HG03196 (cell line): ENCODE data around the gene LGI2.
"Not testable (repeated sequence)": the region's sequence is repeated elsewhere in the genome, so short reads cannot be mapped to it uniquely, and the experiment has no call there.

Experiments used
- ATAC-seq: cut with Tn5 transposase; IDR thresholded peaks from one replicate; pipeline ENCODE4 v1.9.1; 2021; ENCODE audit not compliant: unreplicated experiment

The LGI2 gene

DNA sequence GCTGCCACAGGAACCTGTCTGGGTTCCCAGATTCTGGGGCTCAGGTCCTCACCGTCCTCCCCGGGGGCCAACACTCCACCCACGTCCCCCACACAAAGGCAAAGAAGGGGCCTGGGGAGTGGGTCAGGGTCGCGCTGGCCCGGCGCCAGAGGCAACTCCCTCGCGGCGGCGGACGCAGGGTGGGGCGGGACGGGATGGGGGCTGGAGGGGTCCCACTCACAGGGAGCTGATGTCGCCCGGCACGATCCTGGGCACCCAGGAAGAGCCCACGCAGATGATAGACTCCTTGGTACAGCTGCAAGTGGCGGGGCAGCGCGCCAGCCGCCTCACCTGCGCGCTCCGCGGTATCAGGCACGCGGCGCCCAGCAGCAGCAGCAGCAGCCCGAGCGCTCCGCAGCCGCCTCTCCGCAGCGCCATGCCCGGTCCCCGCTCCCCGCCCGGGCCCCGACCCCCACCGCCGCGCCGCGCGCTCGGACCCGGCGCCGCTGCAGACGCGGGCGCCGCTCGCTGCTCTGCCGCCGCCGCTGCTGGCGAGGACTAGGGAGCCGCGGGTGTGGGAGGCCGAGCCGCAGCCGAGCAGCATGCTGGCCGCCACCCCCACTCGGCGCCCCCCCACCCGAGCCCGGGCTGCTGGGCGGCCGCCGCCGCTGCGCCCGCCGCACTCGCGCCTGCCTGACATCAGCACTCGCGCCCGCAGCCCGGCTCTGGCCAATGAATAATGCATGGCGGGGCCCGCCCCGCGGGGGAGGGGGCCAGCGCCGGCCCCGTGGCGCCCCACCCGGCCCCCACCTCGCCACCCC, at the start of gene LGI2:
TSS of gene LGI2 (minus strand) at position 670 of the 800 bp plus-strand sequence. CDS start at position 417, 253 bp downstream.
- no peak for ATAC-seq

GRCh38 chr4:25078523-25078922, 47.8 kb upstream of the LGI2 start:
- ATAC-seq: no peak

- no peak for ATAC-seq
Measured at GRCh38 chr4:25076625-25077398, 46.1 kb upstream of the LGI2 start.

GRCh38 chr4:25075851-25076250, 45.1 kb upstream of the LGI2 start:
- ATAC-seq: no peak

DNA sequence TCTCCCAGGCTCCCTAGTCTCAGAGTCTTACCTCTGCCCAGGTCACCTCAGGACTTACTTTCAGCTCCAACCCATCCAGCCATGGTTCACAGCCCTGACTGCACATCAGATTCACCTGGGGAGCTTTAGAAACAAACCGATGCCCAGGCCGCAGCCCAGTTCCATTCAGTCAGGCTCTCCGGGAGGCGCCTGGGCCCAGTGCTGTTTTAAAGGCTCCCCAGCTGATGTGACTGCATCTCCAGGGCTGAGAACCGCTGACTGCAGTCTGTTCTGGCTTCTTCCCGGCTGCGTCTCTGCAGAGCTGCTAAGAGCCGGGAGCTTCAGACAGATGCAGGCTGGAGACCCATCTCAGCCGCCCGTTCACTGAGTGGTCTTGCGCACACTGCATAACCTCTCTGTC, 44.4 kb upstream of the LGI2 start:
- no peak for ATAC-seq

DNA sequence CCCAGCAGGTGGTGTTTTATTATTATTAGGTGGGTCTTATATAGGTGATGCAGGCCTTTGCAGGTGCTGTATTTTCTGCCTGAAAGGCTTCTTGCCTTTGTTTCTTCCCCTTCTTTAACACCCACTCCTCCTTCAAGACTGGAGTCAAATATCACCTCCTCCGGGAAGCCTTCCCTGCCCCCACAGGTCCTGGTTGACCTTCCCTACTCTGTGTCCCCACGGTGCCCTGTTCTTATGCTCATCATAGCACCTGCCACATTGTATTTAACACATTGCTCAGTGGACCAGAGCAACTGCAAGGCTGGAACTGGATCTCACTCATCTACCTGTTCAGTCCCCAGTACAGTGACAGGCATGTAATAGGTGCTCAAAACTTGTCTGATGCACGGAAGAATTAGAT, 39.8 kb upstream of the LGI2 start:
- ATAC-seq: no peak

DNA sequence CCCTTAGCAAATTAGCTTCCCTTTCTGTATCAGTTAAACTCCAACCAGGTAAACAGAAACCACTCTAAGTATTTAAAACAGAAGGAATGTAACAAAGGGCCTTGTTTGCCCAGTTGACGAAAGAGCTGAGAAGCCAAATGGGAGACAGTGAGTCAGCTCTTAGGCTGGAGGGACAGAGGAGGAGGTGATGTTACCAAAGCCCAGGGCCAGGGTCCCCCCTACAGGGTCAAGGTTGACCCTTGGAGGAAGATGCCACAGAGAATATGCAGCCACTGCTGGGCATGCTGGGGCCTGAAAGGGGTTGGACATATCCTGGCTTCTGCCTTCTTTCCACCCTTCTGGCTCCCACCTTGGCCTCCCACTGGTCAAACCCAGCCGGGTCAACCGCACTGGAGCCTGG, 38.3 kb upstream of the LGI2 start:
- no peak for ATAC-seq

DNA sequence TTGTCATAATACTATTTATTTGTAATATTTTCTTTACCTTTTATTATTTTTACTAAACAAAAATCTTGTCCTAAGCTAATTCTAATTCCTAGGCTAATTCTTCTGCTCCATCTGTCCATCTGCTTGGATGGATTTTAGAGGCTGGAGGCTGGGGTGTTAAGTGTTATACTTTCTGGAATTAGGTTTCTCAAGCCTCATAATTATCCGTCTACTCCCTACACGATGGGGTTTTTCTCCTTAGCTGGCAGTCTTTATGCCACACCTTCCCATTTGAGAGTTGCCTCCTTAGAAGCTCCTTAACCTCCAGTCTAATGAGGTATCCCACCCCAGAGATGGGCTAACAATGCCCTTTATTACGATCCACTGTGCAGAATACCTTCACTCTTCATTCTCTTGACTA, 37.6 kb upstream of the LGI2 start:
- no peak for ATAC-seq

- no peak for ATAC-seq
Measured at GRCh38 chr4:25065932-25066590, 35.3 kb upstream of the LGI2 start.

- no peak for ATAC-seq
Measured at GRCh38 chr4:25065431-25065858, 34.7 kb upstream of the LGI2 start.

- ATAC-seq: not testable (repeated sequence)
Measured at GRCh38 chr4:25064447-25064846, 33.7 kb upstream of the LGI2 start.

DNA sequence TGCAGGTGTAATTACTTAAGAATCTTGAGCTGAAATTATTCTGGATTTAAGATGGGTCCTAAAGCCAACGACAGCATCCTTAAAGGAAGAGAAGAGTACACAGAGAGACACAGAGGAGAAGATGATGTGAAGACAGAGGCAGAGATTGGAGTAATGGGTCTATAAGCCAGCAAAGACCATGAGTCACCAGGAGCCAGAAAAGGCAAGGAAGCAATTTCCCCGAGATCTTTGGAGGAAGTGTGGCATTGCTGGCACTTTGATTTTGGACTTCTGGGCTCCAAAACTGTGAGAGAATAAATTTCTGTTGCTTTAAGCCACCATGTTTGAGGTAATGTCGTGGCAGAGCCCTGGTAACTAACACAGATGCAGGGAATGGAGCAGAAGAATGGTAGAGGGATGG, 32.4 kb upstream of the LGI2 start:
- ATAC-seq: no peak

GRCh38 chr4:25062098-25062497, 31.4 kb upstream of the LGI2 start:
- ATAC-seq: no peak

DNA sequence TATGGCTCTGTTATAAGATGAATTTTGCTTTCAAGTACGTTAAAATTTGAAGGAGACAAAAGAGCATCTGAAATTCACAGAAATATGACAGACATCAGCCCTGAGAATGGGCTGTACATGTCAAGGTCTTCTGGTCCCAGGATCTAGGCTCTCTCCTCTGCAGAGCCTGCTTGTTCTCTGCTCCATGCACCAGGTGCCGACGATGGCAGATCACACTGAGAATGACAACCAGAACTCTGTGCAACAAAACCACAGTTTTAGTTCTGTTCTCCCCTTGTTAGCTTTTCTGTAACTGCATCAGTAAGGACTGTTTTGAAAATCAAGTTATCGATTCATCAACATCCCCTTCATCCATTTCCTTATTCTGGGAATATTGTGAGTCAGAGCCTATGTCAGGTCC, 30.9 kb upstream of the LGI2 start:
- ATAC-seq: no peak

DNA sequence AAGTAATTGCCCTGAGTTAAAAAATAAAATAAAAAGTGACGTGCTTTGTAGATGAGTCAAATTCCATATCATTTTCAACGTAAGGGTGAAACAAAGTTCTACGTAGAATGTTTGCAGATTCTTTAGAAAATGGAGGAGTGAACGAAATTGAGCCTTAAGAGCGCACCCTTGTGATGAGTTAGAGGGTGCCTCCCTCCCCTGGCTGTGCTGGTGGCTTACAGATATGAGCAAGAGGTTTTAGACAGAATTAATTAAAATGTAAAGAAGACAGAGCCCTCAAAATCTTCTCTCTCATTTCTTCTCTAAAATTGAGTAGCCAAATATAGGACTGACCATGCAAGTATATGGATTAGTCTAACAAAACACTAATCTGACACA, 30.2 kb upstream of the LGI2 start:
- no peak for ATAC-seq

DNA sequence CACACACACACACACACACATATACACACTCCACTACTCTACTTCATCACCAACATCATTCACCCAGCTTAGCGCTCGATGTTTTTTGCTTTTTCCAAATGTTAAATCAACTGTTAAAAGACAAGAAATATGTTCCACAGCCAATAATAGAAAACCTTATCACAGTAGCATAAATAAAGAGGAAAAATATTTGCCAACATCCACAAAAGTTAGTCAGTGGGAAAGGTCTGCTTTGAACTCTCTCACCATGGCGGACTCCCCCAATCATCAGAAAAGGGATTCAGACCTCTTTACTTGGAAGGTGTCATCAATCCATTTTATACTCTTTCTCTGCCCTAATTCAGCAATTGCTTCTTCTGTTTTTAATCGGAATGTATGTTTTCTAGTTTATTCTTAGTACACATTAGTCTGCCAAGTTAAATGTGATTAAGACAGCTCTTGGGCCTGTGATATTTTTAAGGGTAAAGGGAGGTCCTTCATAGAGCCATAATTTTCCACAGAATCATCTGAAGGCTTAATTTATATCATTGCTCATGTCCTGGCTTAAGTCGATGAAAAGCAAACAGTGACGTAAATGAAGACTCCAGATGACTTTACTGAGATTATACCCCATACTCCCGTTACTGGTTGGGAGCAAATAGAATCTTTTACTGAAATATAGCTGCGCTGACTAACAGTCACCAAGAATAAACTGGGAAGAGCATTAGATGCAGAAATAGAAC, 29.7 kb upstream of the LGI2 start:
- ATAC-seq: no peak

- ATAC-seq: no peak
Measured at GRCh38 chr4:25059791-25060190, 29.0 kb upstream of the LGI2 start.

DNA sequence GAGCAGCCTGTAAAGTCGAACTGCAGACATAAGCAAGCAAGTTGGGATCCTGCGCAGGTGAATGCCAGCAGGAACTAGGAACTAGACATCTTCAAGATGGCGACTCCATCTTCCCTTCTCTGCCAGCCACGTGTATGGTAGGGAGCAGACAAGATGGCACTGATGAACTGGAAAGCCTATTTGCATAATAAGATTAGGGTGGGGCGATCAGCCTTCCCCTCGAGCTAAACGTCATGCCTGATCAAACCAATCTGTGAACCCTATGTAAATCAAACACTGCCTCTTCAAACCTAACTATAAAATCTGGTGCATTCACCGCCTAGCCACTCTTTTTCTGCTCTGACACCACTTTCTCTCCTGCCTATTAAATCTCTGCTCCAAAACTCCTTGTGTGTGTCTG, 28.1 kb upstream of the LGI2 start:
- no peak for ATAC-seq

DNA sequence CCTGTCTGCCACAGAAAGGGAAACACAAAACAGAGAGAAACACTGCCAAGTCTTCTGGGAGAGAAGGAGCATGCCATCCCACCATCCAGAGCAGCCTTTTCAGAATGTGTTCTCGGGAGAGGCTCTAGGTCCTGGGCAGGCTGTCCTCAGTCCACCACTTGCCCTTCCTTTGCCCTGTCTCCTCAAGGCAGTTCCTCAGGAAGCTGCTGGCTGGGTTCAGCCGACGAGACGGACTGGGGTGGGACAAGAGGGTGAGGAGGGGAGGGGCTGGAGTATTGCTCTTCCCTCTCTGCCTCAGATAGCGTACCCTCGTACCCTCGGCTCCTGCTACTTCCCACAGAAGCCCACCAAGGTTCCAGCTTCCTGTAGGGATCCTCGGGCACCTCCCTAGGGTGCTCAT, 26.6 kb upstream of the LGI2 start:
- ATAC-seq: no peak

- ATAC-seq: not testable (repeated sequence)
Measured at GRCh38 chr4:25052037-25052436, 21.3 kb upstream of the LGI2 start.

- no peak for ATAC-seq
Measured at GRCh38 chr4:25051534-25051933, 20.8 kb upstream of the LGI2 start.
